Forelimb muscle (tissue), 1 donor: ENCODE data around the gene CEP68. TPM values are rescaled to one million over a fixed set of nuclear protein-coding genes. Genes with fewer than 3 reads are reported as not detected.

ENCODE experiments used
- DNase-seq: peaks from one replicate; pipeline ENCODE4 v3.0.0-alpha.2; 2013; ENCODE audit warnings: low read depth
- polyA plus RNA-seq: library from polyadenylated mRNA; unstranded; fragments of 120-200 nt; gene quantifications from one replicate; pipeline ENCODE4 v1.2.1, GENCODE V29; 2013; ENCODE audit not compliant: insufficient read length

Gene CEP68
- polyA plus RNA-seq, 1 donor = 26.0 TPM

- DNase-seq = no peak
Measured at GRCh38 chr2:65057391-65058052, 1.3 kb downstream of the CEP68 start.

GRCh38 chr2:65059071-65059470, 2.9 kb downstream of the CEP68 start:
- DNase-seq = no peak

DNA sequence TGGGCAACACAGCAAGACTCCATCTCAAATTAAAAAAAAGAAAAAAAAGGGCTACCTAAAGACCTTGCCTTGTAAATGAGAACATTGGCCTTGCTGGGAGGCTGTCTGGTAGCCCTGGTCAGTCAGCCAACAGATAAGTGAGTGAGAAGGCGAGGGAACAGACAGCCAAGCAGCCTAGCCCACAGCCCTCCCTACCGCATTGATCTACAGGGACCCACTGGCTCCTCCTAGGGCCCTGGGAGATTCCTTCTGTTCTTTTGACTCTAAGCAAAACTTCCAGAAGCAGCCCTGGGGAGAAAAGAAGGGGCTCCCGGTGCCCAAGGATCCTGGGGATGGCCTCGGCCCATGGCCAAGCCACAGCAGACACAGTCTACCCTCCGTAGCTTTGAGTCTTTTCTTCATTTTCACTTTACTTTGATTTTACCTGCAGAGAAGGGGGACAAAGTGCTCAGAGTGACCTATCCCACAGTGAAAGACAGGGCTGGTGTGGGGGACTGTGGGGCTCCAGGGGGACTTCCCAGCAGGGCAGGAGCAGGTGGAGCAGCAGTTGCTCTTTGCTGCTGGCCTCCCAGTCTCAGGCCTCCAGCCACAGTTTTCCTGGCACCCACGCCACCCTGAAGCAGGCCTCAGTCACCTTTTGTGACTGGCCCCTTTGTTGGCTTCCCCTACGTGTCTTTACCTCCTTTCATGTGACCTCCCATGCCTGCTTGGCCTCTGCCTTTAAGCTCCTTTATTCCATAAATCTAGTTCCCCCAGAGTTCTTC, 5.1 kb downstream of the CEP68 start:
- DNase-seq = no peak

GRCh38 chr2:65061910-65062339, 5.7 kb downstream of the CEP68 start:
- DNase-seq = no peak

DNA sequence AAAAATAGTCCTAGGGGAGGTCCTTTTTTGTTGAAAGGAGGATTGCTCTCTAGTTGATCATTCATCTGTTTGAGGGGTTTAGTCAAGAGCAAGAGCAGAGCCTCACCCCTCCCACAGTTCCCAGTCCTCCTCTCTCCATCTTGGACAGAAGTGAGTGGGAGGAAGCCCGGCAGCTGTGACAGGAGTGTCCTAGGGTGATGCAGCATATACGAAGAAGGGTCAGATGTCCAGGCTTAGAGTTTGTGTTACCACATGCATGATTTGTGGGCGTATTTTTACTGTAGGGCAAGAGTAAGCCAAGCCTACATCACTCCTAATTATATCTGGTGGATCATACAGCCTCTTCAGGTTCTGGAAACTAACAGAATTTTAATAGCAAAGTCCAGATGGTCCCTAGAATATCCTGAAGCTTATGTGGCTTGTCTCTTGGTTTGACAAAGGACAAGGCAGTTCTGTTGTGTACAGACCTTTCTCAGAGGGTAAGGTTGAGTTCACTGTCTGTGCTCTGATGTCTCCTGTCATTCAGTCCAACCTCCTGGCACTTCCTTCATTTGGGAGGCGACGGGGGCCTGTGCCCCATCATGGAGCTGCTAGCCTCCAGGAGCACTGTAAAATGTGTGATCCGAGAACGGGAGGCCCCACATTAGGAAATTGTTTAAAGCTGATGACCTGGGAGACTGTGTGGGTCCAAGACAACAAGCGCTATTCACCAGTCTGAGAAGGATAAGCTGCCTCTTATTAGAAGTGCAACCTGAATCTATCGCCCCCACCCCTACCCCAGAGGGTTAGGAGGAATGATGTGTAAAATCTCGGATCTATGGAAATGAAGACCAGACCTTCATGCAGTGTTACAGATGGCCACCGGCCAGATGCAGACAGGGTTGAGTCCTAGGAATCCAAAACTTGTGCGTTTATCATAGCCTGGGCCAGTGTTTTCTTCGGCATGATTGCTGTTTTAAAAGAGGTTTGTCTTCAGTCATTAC, 6.9 kb downstream of the CEP68 start:
- no peak for DNase-seq

GRCh38 chr2:65064728-65065552, 8.7 kb downstream of the CEP68 start:
- no peak for DNase-seq

DNA sequence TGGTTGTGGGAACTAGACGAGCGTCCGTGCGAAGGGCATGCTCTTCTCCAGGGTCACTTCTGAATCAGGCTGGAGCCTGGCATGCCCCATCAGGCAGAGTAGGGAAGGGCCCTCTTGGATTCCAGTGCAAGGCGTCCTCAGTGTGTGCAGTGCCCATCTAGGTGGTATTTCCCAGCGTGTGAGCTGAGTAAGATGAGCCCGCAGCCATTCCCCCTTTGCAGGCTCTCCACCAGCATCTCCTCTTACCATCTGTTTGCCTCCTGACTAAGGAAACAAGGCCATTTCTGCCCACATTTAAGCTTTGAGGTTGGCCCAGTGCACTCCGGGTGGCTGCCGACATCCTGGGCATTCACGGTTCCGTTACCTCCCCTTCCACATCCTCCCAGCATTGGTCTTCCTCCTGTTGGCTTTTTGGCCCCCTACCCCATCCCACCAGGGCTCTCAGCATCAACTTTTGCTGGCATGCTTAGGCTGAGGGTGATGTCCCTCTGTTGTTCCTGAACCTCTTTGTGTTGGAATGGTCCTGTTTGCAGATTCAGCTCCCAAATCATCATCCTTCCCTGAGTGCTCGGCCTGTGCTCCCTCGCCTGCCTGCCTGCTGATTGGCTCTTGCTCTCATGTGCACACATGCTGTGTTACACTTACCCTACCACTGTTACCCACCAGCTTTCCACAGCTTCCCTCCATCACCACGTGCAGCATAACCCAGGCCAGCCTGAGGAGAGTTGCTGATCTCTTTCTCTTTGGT, 11.8 kb downstream of the CEP68 start:
- DNase-seq = no peak

DNA sequence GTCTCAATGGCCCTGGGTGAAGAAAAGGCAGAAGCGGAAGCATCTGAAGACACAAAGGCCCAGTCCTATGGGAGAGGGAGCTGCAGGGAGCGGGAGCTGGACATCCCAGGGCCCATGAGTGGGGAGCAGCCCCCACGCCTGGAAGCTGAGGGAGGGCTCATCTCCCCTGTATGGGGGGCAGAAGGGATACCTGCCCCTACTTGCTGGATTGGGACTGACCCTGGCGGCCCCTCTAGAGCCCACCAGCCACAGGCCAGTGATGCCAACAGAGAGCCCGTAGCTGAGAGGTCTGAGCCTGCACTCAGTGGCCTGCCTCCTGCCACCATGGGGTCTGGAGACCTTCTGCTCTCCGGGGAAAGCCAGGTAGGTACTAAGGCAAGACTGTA, 13.2 kb downstream of the CEP68 start:
- DNase-seq = no peak

DNA sequence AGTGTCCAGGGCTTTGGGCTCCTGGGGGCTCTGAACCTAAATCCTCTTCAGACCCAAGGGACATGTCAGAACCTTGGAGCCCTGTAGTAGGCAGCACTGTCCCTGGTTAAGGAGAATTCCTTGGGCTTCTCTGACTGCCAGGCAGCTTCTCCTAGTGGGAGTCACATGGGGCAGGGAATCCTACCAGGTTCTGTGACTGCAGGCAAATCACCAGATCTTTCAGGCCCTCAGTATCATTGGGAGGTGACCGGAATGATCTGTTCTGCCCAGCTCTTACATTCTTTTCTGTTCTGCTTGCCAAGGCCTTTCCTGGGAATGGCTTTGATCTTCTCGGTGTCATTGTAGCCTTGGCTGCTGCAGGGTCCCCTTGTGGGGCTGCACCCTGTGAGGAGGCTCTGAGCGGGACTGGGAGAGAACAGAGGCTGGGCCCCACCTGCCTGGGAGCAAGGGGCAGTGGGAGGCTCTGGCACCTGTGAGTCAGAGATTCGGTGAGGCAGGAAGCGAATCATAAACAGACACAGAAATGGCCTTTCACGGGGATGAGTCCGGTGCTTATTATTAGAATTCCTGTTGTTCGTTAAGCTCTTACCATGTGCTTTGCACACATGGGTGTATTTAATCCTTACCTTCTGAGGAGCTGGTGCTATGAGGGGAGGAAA, 14.1 kb downstream of the CEP68 start:
- no peak for DNase-seq

DNA sequence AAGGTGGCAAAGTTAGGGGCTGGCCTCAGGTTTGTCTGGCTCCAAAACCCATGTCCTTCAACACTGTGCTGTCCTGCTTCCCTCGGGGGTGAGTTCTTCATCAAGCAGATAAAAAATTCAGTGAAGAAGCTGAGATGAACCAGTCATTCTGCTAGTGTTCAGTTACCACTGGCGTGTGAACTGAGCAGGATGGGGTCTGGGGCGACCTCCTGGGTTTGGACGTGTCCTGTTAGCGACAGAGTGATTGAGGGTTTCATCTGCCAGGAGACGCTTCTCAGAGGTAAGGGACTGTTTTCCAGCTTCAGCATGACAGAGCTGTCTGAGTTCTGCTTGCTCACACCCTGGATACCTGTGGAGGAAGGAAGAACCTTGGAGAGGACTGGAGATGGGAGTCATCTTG, 14.6 kb downstream of the CEP68 start:
- DNase-seq = no peak

DNA sequence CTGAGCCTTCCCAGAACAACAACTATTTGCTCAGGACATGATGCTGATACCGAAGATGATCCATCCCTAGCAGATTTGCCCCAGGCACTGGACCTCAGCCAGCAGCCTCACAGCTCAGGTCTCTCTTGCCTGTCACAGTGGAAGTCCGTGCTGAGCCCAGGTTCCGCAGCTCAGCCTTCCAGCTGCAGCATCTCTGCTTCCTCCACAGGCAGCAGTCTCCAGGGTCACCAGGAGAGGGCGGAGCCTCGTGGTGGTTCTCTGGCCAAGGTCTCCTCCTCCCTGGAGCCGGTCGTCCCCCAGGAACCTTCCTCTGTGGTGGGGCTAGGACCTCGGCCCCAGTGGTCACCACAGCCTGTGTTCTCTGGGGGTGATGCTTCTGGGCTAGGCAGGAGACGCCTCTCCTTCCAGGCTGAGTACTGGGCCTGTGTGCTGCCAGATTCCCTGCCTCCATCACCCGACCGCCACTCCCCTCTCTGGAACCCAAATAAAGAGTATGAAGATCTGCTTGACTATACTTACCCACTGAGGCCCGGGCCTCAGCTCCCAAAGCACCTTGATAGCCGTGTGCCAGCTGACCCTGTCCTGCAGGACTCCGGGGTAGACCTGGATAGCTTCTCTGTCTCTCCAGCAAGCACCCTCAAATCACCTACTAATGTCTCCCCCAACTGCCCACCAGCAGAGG, 15.4 kb downstream of the CEP68 start:
- no peak for DNase-seq

GRCh38 chr2:65072181-65072970, 16.2 kb downstream of the CEP68 start:
- no peak for DNase-seq

DNA sequence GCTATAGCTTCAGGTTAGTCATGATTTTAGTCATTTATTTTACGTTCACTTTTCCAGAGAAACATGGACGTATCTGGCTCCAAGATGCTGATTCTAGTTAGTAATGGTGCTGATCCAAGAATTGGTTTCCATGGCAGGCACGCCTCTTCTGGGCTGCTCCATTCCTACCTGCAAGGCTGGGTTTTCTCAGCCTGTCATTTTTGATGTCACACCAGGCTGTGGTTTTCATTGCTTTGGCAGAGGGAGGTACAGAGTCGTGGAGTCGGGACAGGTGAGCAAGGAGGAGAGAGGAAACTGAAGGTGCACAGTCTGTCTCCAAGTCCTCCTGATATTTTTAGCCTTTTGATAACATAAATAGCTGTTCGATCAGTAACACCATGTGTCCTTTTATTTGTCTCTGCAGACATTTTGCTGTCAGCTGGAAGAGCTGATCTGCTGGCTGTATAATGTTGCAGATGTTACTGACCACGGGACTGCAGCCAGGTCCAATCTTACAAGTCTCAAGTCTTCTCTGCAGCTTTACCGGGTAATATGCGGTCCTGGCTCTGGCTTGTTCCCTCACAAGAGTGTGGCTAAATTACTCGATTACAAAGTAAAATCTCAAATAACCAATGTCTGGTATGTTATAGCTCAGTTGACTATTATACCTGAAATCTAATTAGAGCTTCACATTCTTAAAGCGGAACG, 17.8 kb downstream of the CEP68 start:
- DNase-seq = no peak

GRCh38 chr2:65075176-65075575, 19.0 kb downstream of the CEP68 start:
- DNase-seq = no peak

DNA sequence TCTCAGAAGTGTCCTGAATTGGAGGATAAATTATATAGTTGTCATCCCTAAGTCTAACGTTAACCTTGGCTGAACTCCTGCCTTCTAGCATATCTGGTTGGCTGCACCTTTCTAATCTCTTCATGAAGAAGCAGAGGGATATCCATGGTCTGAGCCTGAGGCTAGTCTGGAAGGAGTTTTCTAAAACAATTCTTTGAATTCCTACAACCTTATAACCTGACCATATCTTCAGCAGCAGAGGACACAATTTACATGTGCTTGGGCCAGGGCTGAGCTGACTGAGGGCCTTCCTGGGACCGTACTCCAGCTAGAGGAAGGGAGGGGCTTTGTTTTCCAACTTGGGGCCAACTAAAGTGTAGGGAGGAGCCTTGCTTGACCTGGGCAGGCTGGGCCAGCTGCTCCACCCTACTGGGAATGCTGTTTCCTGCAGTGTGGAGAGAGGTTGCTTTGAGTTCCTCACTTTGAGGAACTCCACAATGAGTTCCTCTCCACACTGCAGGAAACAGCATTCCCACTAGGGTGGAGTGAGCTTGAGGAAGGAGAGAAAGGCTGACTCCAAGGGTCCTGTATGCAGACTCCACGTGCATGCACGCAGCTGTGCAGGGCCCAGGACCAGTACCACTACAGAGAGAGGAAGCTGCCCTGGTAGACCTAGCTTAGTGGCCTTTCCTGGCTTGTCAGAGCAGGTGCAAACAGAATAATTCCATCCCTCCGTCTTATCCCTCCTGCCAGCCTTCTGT, 19.6 kb downstream of the CEP68 start:
- DNase-seq = no peak

DNA sequence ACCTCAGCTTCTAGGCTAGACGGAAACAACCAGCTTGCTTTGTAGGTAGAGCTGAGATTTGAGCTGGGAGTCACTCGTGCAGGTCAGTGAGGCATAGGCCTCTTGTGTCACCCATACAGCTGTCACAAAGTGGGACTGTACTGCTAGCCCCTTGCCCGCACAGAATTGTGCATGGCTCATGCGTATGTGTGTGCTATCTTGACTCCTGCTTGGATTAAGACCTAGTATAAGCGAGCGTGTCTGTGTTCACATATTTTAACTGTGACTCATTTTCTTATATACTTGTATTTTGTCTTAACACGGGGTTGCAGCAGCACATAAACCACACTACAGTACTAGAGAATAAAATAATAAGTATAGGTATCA, 20.1 kb downstream of the CEP68 start:
- DNase-seq = no peak

GRCh38 chr2:65077898-65078297, 21.7 kb downstream of the CEP68 start:
- no peak for DNase-seq
